Testis (tissue), 5 donors: ENCODE data around the gene ALCAM. TPM values are rescaled to one million over a fixed set of nuclear protein-coding genes. Genes with fewer than 3 reads are reported as not detected.

Experiments used
- DNase-seq: peaks from one replicate; pipeline ENCODE4 v3.0.0-alpha.2; 2019
- H3K27ac ChIP-seq, 2 donors: fragments of 200-600 bp; sonication (generic); one replicate each; pipeline ENCODE4 v1.5.1; 2019
- H3K27me3 ChIP-seq: fragments of 200-600 bp; sonication (generic); one replicate; pipeline ENCODE4 v1.5.1; 2019
- H3K36me3 ChIP-seq: fragments of 200-600 bp; sonication (generic); one replicate; pipeline ENCODE4 v1.5.1; 2017; ENCODE audit warnings: low read depth; ENCODE audit errors: missing control alignments
- H3K4me1 ChIP-seq: fragments of 200-600 bp; sonication (generic); one replicate; pipeline ENCODE4 v1.5.1; 2019
- H3K4me3 ChIP-seq, 2 donors: fragments of 200-600 bp; sonication (generic); one replicate each; pipeline ENCODE4 v1.5.1; 2017 to 2019
- H3K9me3 ChIP-seq: fragments of 200-600 bp; sonication (generic); one replicate; pipeline ENCODE4 v1.5.1; 2017
- CTCF ChIP-seq, 3 experiments: fragments of 450-650 bp in 2 of 3; fragments of 200-600 bp in 1 of 3; sonication (generic) in 1 of 3; IDR thresholded peaks; one replicate each; pipeline ENCODE4 v1.5.1; 2016 to 2019; ENCODE audit warnings: antibody characterized with exemption in 3 of 3, mild to moderate bottlenecking in 2 of 3, moderate library complexity in 1 of 3
- POLR2A ChIP-seq: fragments of 450-650 bp; IDR thresholded peaks from one replicate; pipeline ENCODE4 v1.6.1; 2017; ENCODE audit warnings: antibody characterized with exemption, mild to moderate bottlenecking, moderate library complexity
- WGBS, 2 donors: methylation state at CpG; one replicate each; pipeline ENCODE4 v1.1.5; 2018; 5-methylcytosine and 5-hydroxymethylcytosine counted together
- intact Hi-C: fragments of 100-400 bp; cut with DNase I; formaldehyde crosslinking; loops from one replicate; pipeline ENCODE4 v1.15.1; 2023; ENCODE audit warnings: low total_unique reads
- long read RNA-seq, 2 donors: transcript quantifications; one replicate each; lab custom pipeline, GENCODE V29; 2026
- polyA plus RNA-seq: library from polyadenylated mRNA; stranded (reverse); fragments of 350-450 nt; fragmentation: Illumina TruSeq; extraction: RNeasy Lipid Tissue Mini Kit (QIAGEN cat#74804); gene quantifications from one replicate; pipeline ENCODE4 v1.2.3, GENCODE V29; 2014; ENCODE audit warnings: low read depth, low replicate concordance; ENCODE audit not compliant: insufficient read depth
- total RNA-seq, 2 donors: library from RNA; depleted of rRNA; stranded (reverse); fragments of >200 nt; gene quantifications; one replicate each; pipeline ENCODE4 v1.2.3, GENCODE V29; 2016

Gene ALCAM
- 1 to 10 TPM; 8.3 to 8.7 TPM for total RNA-seq
- 9.0 TPM for polyA plus RNA-seq
- long read RNA-seq, donor 1, full-length matches to known transcripts, result 7 of 7 reads
- long read RNA-seq, donor 1, partial matches to known transcripts, result 0 of 7 reads
- long read RNA-seq, donor 1, other reads (novel, unspliced or antisense), result 0 of 7 reads
- long read RNA-seq, donor 2, full-length matches to known transcripts, result 6 of 6 reads
- long read RNA-seq, donor 2, partial matches to known transcripts, result 0 of 6 reads
- long read RNA-seq, donor 2, other reads (novel, unspliced or antisense), result 0 of 6 reads

GRCh38 chr3:105366326-105367062, at the start of gene ALCAM:
TSS of gene ALCAM (plus strand) at chr3:105366909.
- intact Hi-C loops, result no loop called here
- TF ChIP-seq POLR2A (no peak), CTCF (IDR thresholded peaks at IDR 0.05) (peak; percentile 47 to 67 (median 63))

GRCh38 chr3:105317841-105318240, 48.9 kb upstream of the ALCAM start:
- TF ChIP-seq POLR2A (no peak), CTCF (IDR thresholded peaks at IDR 0.05) (no peak)
- no peak overlapping the region for H3K27ac ChIP-seq
- H3K4me1 ChIP-seq, result no peaks in the 10 kb centered on the region
- no peaks in the 10 kb centered on the region for H3K27me3 ChIP-seq
- H3K36me3 ChIP-seq, result no peaks in the 10 kb centered on the region
- H3K9me3 ChIP-seq, result no peaks in the 10 kb centered on the region
- intact Hi-C loops, result no loop called here
- H3K4me3 ChIP-seq, result no peak overlapping the region
- WGBS, 2 donors, result 57 to 70% methylated on average over 1 of the region's 1 CpG
- DNase-seq, result no peak

More at GRCh38 chr3:105366326-105367062, at the start of gene ALCAM:
- no peaks in the 10 kb centered on the region for H3K27me3 ChIP-seq
- peaks cover 4% of the 10 kb centered on the region for H3K4me1 ChIP-seq
- DNase-seq, result peak; percentile 95
- WGBS, 2 donors, result 0 to 1% methylated on average over 20 to 48 of the region's 48 CpGs
- peak within 1 kb of the TSS in 1 of 2 donors; percentile 18 for H3K27ac ChIP-seq
- H3K4me3 ChIP-seq, result peak within 1 kb of the TSS; percentile 50 to 69
- H3K9me3 ChIP-seq, result no peaks in the 10 kb centered on the region
- H3K36me3 ChIP-seq, result no peaks in the 10 kb centered on the region

DNA sequence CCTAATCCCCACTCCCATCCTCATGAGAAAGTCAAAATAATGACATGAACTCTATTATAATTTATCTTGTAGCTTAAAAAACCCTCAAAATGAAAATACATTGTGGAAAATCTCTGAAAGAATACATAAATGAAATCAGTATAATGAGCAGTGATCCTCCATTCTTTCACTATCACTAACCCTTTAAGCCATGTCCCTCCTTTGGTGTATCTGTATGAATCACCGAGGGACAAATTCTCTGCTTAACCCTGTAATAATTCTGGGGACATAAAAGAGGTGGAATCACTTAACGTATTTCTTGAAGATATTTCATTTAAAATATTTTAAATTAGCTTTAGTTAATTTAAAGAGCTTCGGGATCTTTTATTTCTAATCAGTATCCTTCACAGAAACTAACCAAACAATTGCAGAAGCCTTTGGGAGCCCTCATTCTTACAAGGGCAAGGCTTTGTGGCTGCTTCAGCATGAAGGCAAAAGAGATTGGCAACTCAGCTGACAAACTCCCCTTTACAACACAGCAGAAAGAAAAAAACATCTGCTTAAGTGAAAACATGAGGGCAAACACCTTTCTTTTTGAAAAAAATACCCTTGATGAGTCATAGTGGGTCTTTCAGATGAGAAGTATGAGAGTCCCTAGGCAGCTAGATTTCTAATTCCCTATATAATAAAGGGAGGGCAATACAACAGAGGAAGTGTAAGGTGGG, 44.0 kb upstream of the ALCAM start:
- Histone ChIP-seq H3K4me3 (no peak overlapping the region), H3K9me3 (no peaks in the 10 kb centered on the region), H3K4me1 (no peaks in the 10 kb centered on the region), H3K36me3 (no peaks in the 10 kb centered on the region), H3K27ac (no peak overlapping the region), H3K27me3 (no peaks in the 10 kb centered on the region)
- TF ChIP-seq CTCF (IDR thresholded peaks at IDR 0.05) (no peak), POLR2A (no peak)
- no peak for DNase-seq
- WGBS, 2 donors, result 87 to 94% methylated on average over 3 of the region's 3 CpGs
- intact Hi-C loops, result no loop called here

DNA sequence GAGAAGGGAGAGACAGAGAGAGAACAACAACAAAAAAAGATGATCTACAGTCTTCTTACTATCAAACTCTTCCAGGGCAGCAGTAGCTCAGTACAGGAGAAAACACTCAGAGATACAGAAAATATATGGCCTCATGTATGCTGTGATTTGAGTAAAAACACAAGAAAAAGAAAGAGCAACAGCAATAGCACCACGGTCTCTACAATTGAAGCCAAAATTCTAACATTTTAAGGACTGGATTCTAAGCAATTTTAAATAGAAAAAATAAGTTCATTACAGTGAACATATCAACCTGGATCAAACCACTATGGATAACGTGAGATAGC, 43.5 kb upstream of the ALCAM start:
- DNase-seq, result no peak
- intact Hi-C loops, result no loop called here
- 90 to 93% methylated on average over 2 of the region's 2 CpGs for WGBS, 2 donors
- no peak for TF ChIP-seq CTCF (IDR thresholded peaks at IDR 0.05)
- no peak for TF ChIP-seq POLR2A
- H3K36me3 ChIP-seq, result no peaks in the 10 kb centered on the region
- H3K27me3 ChIP-seq, result no peaks in the 10 kb centered on the region
- H3K4me1 ChIP-seq, result no peaks in the 10 kb centered on the region
- no peaks in the 10 kb centered on the region for H3K9me3 ChIP-seq
- H3K27ac ChIP-seq, result no peak overlapping the region
- H3K4me3 ChIP-seq, result no peak overlapping the region
